NB4 (cell line): Measurements from ENCODE around the gene CTSO.

ENCODE experiments used
- DNase-seq: peaks from one replicate; pipeline ENCODE4 v3.0.0; 2010; ENCODE audit warnings: low read depth
- H3K4me3 ChIP-seq: one replicate; pipeline ENCODE4 v1.5.1; 2011; ENCODE audit warnings: mild to moderate bottlenecking, low read depth, low read length, moderate library complexity
- CTCF ChIP-seq: IDR thresholded peaks from one replicate; pipeline ENCODE4 v1.5.1; 2012; ENCODE audit warnings: low read depth, low read length
- MAX ChIP-seq: IDR thresholded peaks from 2 replicates; pipeline ENCODE4 v1.6.1; 2011; ENCODE audit warnings: low read depth, low read length
- MYC ChIP-seq: IDR thresholded peaks from 2 replicates; pipeline ENCODE4 v1.6.1; 2011; ENCODE audit warnings: low read depth, low read length
- POLR2A ChIP-seq: IDR thresholded peaks from 2 replicates; pipeline ENCODE4 v1.6.1; 2011; ENCODE audit warnings: mild to moderate bottlenecking; ENCODE audit not compliant: insufficient read length; ENCODE audit errors: extremely low read depth

The CTSO gene

GRCh38 chr4:155952501-155952901 is 1.2 kb downstream of the CTSO start:
- TF ChIP-seq CTCF, result no peak
- TF ChIP-seq POLR2A, result no peak
- TF ChIP-seq MYC, result no peak
- no peak for TF ChIP-seq MAX
- no peak for DNase-seq
- H3K4me3 ChIP-seq, result no peak overlapping the region

- no peak for DNase-seq
- no peak overlapping the region for H3K4me3 ChIP-seq
- TF ChIP-seq CTCF, result no peak
- TF ChIP-seq POLR2A, result no peak
- no peak for TF ChIP-seq MAX
- no peak for TF ChIP-seq MYC
These were observed 3.2 kb downstream of the CTSO start for GRCh38 chr4:155950461-155950860.

- no peak for TF ChIP-seq POLR2A
- TF ChIP-seq MAX, result no peak
- TF ChIP-seq MYC, result no peak
- TF ChIP-seq CTCF, result no peak
- no peak for DNase-seq
- H3K4me3 ChIP-seq, result no peak overlapping the region
These were observed 5.1 kb downstream of the CTSO start for GRCh38 chr4:155948541-155948940.

- no peak overlapping the region for H3K4me3 ChIP-seq
- TF ChIP-seq CTCF, result no peak
- no peak for TF ChIP-seq MYC
- no peak for TF ChIP-seq MAX
- TF ChIP-seq POLR2A, result no peak
- DNase-seq, result no peak
These were observed 7.2 kb downstream of the CTSO start for GRCh38 chr4:155946486-155946885.

GRCh38 chr4:155944516-155944915 is 9.2 kb downstream of the CTSO start:
- TF ChIP-seq MYC, result no peak
- TF ChIP-seq CTCF, result no peak
- no peak for TF ChIP-seq MAX
- no peak for TF ChIP-seq POLR2A
- no peak overlapping the region for H3K4me3 ChIP-seq
- DNase-seq, result no peak
